Activated naive CD8-positive, alpha-beta T cell treated with anti-CD3 and anti-CD28 coated beads, Interleukin-2, amount 50 U/mL, for 16 hours (primary cell): ENCODE results near the gene ZNF175.

Experiments
- DNase-seq: peaks from one replicate; pipeline ENCODE4 v3.0.0-alpha.2; 2020; ENCODE audit warnings: low read depth, low spot score

Gene ZNF175

DNA sequence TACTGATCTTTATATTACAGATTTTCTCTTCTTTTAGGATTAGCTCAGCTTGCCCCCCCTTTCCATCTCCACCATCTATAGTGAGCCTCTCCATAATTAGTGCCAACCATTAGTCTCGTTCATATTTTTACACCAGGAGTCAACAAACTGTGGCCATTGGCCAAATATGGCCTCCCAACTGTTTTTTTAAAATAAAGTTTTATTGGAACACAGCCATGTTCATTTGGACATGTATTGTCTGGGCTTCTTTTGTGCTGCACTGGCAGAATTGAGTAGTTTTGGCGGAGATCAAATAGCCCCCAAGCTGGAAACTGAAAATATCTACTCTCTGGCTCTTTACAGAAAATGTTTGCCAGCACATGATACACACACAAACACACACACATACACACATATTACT, 18.4 kb downstream of the ZNF175 start:
- DNase-seq: no peak

DNA sequence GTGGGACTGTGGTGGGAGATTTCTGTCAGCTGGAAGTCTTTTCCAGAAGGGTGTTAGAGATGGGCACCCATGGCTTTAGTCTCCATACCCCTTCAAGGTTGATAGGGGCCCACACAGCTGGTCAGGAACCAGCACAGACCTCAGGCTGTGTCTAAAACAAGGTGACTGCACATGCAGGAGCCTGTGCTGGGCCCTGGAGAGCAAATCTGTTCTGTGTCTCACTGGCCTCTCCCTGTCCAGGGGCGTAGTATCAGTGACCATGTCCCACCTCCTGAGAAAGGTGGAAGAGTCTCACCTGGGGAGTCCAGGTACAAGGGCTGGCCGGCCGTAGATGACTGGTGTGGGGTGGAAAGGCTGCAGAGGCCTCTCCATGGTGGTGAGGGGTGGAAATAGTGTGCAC, 19.4 kb downstream of the ZNF175 start:
- no peak for DNase-seq

DNA sequence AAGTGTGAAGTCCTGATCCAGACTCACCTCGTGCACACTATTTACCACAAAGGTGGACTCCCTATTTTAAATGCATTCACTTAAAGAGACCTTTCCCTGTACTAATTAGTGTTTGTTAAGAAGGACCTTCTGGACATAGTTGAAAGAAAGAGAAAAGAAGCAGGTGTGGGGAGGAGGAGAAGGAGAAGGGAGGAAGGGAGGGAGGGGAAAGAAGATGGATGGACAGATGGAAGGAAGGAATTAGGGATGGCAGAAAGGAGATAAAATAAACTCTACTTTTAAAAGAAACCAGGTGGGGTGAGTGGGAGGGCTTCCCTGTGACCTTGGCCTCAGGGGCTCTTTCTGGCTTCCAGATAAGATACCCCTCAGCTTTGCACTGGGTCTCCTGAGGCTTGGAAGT, 21.4 kb downstream of the ZNF175 start:
- DNase-seq: no peak

DNA sequence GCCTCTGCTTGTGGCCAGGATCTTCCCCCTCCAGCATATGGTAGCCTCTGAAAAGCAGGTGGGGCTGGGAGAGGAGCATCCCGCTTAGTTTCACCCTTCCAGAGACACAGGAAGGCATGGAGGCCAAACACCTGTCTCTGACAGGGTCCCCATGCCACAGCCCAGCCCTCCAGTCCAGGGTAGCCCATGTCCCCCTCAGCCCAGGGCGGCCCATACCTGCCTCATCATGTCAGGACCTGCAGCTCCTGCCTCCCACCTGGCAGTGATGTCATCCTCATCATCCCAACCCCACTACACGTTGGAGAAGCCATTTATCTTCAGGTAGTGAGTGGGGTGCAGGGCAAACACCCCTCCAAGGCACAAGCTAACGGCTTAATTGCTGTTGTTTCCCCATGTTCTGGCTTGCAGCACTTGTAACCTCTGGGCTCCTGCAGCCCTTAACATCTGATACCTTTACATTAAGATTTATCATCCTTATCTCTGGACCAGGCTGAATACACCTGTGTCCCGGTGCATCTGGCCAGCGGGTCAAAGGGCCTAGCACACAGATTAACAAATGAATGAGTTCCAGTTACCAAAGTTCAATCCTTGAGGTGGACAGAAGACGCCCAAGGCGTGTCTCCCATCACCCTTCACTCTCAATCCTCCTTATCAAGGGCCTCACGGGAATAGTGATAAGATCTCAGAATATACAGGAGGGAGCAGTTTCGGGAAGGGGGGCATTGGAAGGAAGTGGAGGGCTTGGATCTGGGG, 22.2 kb downstream of the ZNF175 start:
- no peak for DNase-seq

DNA sequence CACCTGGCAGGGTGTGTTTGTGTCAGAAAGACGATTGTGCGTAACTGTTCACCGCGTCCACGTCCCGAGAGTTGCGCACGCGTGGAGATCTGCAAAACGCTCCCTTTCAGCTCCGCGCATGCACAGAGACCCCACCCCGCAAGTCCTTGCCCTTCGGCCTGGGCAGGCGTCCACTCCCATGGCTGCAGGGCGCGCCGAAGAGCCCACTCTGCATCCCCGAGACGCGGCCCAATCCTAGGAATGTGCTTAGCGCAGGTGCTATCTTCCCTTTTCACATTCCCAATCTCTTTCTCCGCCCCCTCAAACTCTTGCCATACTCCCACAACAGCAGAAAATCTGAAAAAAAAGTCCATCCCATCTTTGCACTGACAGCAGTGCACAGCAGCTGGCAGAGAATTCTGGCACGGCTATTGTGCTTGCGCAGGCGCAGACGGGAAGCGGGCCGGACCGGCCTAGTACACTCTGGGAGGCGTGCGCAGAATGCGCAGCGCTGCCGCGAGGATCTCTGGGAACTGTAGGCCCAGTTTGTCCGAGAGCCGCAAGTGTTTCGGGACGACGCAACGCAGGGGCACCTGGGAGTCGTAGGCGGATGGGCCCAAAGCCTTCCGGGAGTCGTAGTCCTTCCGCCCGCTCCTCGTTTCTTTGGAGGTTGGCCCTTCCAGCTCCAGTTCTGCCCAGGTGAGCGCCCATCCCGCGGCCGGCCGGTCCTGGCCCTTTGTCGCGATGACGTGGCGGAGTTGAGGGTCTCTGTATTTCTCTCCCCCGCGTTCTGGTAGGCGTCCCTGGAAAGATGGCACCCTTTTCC, 23.1 kb downstream of the ZNF175 start:
- peak; percentile 93 for DNase-seq

DNA sequence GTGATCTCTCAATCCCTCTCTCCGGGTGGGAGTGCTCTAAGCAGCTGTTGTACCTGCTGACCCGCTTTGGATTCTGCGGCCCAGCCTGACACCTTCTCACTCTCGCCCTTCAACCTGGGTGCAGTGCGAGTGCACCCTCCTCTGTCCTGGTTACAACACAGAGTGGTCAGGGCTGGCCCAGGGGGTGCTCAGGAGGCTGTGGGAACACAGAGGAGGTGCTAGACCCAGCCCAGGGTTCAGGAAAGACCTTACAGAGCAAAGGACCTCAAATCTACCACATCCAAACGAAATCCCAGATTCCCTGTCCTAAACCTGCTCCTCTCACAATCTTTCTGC, 23.7 kb downstream of the ZNF175 start:
- no peak for DNase-seq

DNA sequence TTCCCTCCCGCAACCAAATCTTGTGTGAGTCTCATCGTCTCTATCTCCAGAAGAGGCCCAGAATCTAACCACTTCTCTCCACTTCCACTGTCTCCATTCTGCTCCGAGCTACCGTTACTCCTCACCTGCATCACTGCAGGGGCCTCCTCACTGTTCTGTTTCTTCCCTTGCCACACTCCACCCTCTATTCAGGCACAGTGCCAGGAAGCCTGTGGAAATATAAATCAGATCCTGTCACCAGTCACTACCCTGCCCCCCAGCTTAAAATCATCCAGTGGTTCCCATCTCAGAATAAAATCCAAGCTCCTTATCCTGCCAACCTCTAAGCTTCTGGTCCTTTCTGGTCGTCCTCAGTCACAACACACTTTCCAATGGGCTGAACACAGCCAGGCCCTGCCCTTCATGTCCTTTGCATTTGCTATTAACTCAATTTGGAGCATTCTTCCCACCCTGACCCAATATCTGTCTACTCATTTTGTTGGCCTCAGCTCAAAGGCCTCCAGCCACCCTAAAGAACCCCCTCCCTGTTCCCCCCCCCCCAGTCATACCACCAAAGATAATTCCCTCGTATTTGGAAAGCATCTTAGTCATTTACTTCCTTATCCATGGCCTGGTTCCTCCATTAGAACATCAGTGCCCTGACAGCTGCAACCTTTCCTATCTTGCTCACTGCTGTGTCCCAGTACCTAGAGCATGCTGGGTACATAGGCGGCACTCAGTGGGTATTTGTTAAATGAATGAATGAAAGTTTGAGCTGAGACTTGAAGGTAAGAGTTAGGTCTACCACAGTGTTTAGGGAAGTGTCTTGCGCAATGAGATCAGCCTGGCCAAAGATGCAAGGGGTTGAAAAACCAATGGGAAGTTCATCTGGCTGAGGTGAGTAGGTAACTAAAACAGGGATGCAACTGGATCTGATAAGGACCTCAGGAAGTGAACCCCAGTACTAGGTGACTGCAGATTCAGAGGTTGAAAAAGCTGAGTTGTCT, 24.4 kb downstream of the ZNF175 start:
- DNase-seq: no peak

DNA sequence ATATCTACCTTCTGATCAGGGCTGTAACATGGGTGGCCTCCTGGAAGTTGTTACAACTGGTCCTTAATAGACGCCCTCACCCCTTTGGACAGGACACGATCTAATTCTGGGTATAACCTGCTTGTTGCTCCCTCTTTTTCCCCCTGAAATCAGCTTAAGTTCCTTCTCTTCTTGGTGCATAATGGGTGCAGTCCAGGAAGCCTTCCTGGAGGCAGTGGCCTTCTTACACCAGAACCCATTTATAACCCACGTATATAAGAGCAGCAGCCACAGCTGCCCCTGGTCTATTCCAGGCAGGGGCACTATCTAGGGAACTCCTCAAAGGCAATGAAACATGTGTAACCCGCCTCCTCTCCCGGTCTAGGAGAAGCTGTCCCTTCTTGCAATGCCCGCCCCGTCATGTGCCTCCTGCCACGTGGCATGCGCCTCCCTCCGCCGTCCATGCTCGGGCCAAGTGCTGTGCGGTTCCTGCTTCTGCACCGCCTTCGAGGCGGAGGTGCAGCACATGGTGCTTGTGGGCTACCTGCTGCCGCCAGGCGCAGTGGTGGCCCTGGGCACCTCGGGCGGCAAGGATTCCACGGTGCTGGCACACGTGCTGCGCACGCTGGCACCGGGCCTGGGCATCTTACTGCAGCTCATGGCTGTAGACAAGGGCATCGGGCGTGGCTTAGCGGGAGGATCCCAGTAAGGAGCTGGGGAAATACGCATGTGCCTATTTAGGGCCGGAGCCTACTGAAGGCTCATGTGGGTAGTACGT, 27.3 kb downstream of the ZNF175 start:
- no peak for DNase-seq

DNA sequence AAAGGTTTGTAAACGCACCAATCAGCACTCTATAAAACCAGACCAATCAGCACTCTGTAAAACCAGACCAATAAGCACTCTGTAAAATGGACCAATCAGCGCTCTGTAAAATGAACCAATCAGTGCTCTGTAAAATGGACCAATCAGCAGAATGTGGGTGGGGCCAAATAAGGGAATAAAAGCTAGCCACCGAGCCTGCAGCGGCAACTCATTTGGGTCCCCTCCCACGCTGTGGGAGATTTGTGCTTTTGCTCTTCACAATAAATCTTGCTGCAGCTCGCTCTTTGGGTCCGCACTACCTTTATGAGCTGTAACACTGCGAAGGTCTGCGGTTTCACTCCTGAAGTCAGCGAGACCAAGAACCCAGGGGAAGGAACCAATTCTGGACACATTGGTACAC, 28.0 kb downstream of the ZNF175 start:
- DNase-seq: no peak

DNA sequence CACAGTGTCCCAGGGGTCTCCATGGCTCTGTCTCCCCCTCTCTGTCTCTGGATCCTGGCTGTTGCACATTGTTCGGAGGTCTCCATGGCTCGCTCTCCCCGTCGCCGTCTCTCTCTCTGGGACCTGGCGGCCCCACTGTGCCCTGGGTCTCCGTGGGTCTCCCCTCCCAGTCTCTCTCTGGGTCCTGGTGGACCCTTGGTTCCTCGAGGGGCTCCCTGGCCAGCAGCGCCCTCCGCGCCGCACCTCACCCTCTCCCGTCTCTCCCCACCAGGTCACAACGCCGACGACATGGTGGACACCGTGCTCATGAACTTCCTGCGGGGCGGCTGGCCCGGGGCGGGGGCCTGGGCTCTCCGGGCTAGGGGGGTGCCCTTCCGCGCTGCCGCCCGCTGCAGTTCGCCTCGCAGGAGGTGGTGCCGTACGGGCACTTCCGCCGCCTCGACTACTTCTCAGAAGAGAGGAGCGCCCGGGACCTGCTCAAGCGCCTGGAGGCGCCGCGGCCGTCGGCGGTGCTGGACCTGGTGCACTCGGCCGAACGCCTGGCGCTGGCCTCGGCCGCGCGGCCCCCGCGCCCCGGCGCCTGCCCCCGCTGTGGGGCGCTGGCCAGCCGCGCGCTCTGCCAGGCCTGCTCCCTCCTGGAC, 30.0 kb downstream of the ZNF175 start:
- no peak for DNase-seq

DNA sequence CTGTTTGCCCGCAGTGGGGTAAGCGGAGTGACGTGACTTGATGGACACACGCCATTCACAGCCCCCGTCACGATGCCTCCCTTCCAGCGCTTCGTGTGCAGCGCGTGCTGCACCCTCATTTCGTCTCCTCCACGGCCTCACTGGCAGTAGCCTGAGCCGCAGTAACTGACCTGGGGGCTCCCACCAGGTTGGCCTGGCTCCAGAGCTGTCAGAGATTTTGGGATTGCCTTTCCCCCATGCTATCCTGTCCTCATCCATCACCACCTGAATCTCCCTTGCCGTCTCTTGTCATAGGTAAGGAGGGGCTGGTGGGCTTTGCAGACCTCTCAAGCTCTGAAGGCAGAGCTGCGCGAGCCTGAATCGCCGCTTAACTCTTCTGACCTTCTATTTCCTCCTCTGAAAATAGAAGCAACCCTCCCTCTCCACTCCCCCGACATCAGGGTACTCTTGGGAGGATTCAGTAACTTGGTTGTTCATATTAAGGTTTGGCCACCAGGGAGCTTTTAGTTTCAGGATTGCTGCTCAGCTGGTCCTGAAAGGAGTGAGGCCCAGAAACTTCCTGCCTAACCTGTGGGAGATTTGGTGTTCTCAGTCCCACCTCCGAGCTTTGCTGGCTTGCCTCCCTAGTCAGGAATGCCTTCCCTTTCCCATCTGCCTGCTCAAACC, 31.2 kb downstream of the ZNF175 start:
- DNase-seq: no peak

DNA sequence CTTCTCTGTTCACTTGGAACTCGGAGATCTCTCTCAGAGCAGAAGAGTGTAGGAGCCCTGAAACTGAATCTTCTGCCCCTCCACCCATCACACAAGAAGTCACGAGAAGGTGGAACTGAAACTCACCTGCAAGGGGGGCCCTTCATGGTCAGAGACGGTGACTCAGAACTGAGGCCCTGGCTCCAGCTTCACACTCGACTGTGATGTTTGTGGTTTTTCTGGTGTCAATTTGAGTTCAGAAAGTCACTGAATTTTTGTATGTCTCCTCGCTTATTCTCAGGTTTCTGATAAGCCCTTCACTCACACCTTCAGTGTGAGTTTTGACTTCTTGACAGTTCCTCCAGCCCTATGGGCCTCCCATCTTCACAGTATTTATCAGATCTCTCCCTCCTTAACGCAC, 36.0 kb downstream of the ZNF175 start:
- DNase-seq: no peak

DNA sequence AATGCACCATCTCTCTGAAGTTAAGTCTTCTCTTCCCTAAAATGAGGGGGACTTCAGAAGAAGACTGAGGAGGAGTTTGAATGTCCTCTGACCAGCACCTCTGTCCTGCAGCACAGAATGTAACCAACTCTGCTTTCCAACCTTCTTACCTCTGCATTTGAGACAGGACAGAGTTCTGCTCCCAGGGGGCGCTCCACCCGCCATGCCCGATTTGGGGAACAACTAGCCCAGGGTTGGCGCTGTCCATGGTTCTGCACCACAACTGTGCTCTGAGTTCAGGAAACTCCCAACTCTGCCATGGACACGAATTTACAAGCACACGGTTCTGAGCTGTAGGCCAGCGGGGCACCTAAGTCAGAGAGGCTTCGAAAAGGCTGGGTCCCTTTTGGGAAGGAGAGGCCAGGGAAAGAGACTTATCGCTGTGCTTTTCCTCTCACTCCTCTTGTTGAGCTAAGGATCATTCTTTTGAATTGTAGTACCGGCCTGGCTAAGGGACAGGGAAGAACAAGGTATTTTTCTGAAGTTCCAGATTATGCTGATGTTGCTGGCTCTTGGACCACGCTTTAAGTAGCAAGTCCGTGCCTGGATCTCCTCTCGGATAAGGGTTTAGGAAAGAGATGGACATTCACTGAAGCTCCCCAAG, 37.0 kb downstream of the ZNF175 start:
- DNase-seq: no peak

DNA sequence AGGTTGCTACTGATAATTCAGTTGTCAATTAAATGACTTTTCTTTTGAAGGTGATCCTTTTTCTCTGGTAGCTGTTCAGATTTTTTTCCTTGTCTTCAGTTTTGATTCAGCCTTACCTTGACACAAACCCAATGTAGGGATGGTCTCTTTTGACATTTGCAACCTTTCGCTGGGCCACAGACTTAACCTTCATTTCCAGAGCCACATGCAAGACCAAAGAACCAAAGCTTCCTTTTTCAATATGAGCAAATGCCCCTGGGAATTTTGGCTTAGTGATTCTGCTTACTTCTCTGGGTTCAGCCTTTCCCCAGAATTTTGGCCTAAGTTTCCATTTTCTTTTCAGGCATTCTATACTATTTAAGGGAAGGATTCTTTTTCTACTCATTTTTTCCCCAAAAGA, 39.5 kb downstream of the ZNF175 start:
- no peak for DNase-seq

DNA sequence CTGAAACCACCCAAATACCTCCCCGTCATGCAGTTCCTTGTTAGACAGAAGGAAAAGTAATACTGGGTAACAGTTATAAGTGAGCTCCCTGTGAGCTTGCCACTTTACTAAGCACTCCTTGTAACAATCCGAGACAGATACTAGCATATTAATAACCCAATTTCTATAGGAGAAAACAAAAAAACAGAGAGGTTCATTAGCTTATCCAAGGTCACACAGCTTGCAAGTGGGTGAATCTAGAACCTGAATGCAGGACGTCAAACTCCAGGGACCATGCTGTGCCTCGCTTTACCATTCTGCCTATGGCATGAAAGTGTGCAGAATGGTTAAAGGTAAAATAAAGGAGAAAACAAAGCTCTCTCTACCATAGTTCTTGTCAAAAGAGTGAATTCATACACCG, 43.7 kb downstream of the ZNF175 start:
- no peak for DNase-seq

DNA sequence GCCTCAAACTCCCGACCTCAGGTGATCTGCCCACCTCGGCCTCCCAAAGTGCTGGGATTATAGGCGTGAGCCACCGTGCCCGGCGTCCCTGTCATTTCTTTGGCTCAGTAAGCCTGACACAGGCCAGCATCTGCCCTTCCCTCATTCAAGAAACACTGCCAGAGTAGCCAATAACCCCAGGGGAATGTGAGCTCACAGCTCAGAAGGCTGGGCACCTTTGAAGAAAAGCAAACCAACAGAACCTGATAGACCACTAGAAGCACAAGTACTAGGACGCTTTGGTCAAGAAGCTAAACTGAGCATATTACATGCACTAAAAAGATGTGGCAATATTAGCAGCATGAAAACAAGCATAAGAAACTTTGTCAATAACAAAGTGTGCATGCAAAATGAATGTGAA, 44.9 kb downstream of the ZNF175 start:
- no peak for DNase-seq

DNA sequence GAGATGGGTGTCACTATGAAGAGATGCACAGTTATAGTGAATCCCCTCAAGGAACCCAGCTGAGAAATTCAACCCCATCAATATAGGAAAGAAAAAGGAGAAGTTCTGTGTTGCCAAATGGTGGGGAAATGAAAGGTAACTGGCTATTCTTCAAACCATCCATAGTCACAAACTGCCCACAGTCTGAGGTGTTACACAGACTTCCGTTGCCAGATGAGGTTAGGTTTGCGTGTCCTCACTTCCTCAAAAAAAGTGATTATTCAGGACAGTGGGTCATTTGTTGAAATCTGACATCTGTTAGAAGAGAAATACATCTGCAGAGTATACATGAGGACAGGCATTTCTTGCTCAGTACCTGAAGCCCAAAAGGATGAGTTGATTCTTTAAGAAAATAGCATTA, 50.1 kb downstream of the ZNF175 start:
- no peak for DNase-seq

DNA sequence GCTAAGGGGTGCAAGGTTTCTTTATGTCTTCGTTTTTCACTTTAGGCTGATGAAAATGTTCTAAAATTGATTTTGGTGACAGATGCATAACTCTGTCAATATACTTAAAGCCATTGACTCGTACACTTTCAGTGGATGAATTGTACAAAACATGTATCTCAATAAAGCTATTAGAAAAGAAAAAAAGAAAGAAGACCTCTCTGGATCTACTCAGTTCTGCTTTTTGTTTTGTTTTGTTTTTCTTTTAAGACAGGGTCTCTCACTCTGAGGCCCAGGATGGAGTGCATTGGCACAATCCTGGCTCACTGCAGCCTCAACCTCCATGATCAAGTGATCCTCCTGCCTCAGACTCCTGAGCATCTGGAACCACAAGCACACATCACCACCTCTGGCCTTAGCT, 55.6 kb downstream of the ZNF175 start:
- DNase-seq: no peak

DNA sequence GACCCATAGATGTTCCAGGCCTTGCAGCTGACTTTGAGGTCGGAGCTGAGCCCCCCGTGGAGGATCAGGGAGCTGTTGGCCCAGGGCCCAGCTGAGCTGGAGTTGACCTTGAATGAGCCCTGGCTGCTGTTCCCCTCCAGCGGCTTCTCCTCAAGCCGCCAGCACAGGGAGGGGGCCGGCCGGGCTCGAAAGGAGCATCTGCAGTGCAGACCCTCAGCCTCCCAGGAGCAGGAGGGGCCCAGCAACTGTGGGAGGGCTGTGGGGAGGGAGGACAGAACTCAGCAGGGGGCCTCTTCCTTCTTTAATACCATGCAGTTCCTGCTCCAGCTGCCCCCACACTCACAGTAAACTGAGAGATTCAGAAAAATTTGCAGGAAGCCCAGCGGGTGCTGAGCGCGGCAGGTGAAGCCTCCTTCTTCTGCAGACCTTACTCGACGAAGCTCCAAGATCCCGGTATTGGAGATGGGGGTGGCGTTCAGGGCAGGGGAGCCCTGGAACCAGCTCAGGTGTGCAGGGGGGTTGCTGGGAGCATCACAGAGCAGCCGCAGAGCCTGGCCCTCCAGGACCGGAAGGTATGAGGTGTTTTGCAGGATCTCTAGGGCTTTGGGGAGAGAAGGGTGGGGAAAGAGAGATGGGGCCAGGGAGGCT, 56.5 kb downstream of the ZNF175 start:
- no peak for DNase-seq
